PC-9 (cell line): Measurements from ENCODE around the gene PRDM16.

Experiments
- CTCF ChIP-seq: fragments of 200-600 bp; sonication (generic); conservative IDR thresholded peaks from 2 replicates; pipeline ENCODE4 v1.6.1; 2017; ENCODE audit warnings: mixed run types, antibody characterized with exemption, mild to moderate bottlenecking, moderate library complexity
- EZH2 ChIP-seq: fragments of 200-600 bp; sonication (generic); IDR thresholded peaks from 2 replicates; pipeline ENCODE4 v1.8.0; 2017; ENCODE audit warnings: antibody characterized with exemption, low read depth

DNA sequence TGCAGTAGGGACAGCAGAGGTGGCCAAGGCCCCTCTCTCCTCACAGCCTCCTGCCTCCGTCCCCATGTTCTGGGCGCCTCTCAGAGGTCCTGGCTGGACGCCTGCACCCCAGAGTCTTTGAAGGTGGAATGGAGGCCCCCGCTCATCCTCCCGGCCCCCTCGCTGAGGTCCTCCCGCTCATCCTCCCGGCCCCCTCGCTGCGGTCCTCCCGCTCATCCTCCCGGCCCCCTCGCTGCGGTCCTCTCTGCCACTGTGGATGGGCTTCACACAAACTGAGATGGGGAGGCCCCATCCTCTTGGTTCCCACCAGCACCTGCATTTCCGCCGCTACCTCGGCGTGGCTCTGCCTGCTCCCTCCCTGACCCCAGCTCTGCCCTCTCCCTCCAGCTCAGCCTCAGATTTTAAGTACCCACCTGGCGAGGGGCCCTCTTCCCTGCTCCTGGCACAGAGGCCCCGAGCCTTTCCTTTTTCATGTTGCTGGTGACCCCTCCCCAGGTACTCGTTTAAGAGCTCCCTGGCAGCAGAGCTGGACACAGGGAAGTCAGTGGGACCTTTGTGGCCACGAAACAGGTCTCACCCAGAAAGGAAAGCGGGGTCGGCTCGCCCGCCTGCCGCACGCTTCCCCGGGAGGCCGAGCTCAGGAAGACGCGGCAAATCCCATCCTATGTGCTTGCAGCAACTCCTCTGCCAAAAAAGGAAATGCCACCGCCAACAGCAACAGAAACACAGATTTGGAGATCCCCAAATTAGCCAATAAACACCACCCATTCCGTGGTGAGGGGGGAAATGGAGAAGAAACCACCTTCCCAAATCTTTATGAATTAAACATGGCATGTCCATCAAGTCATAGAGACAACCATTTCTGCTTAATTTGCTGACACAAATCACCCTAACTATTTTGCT lies 143.7 kb downstream of the PRDM16 start:
- TF ChIP-seq CTCF = no peak
- TF ChIP-seq EZH2 = no peak
